ENCODE measurements around the gene TTLL5. TPM values are rescaled to one million over a fixed set of nuclear protein-coding genes. Genes with fewer than 3 reads are reported as not detected.

TTLL5 gene
- total RNA-seq, 1 experiment from 2014 or later: 35.7 TPM

DNA sequence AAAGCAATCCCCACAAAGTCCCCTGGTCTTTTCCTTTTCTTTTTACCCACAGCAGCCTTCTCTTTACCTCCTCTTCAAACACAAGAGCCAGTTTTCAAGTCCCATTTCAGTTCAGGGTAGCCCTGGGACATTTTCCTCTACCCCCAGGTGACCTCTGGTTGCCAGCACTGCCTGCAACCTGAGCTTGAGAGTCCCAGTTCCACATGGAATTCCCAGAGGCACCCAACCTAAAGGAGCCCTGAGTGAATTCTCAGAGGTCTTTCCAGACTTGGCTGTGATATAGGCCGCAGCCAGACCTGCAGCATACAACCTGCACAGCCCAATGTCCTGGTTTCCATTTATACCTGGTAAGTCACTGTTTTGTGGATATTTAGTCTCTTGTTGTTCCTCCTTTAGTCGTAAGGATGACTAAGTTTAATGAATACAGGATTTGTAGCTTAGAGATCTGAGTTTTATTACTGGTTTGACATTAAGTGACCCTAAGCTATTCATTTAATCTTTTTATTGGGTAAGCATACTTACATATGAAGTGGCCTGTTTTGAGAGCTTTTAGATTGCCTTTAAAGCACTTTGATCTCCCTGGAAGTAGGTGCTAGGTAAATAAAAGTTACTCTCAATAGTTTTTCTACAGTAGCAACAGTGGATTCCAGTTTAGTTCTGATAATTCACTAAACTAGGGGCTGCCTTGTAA lies 160.9 kb downstream of the TTLL5 start:
- Histone ChIP-seq H3K4ac (ENCODE audit: low read depth, low read length) (no peak overlapping the region), H3K79me2 (ENCODE audit: insufficient read depth, low read length) (no peaks in the 10 kb centered on the region), H4K91ac (ENCODE audit: insufficient read length, low read depth, low read length) (no peak overlapping the region), H2BK5ac (ENCODE audit: insufficient read length, low read length) (no peak overlapping the region), H2BK15ac (ENCODE audit: low read depth, low read length) (no peak overlapping the region), H4K20me1 (ENCODE audit: control insufficient read depth, insufficient read depth, insufficient read length) (no peaks in the 10 kb centered on the region), H3K23ac (ENCODE audit: insufficient read length, low read depth, low read length) (no peak overlapping the region), H2AFZ (ENCODE audit: low read length) (no peak overlapping the region), H2BK12ac (ENCODE audit: insufficient read length, low read depth, low read length) (no peak overlapping the region), H2AK5ac (ENCODE audit: insufficient read length, low read length) (no peak overlapping the region), H3K4me2 (ENCODE audit: insufficient read depth, insufficient read length, low read length) (no peak overlapping the region), H4K8ac (replicated peaks; ENCODE audit: insufficient read length, low read depth, low read length) (no peak overlapping the region), H3K27ac (ENCODE audit: insufficient read length, low read depth, low read length) (no peak overlapping the region), H3K23me2 (ENCODE audit: insufficient read length, low read depth, low read length, poor library complexity, severe bottlenecking) (no peaks in the 10 kb centered on the region), H3K14ac (ENCODE audit: insufficient read depth, low read length) (no peak overlapping the region), H3K4me1 (ENCODE audit: insufficient read depth, low read length) (no peaks in the 10 kb centered on the region), H4K5ac (ENCODE audit: insufficient read length, low read depth, low read length) (no peak overlapping the region), H2BK20ac (ENCODE audit: low read depth, low read length, poor library complexity, severe bottlenecking) (no peak overlapping the region), H3K27me3 (ENCODE audit: insufficient read depth, low read length) (no peaks in the 10 kb centered on the region), H3K79me1 (ENCODE audit: insufficient read depth, low read depth, low read length, poor library complexity, severe bottlenecking) (no peaks in the 10 kb centered on the region), H3K56ac (ENCODE audit: insufficient read length, low read depth, low read length) (no peak overlapping the region), H3K9ac (ENCODE audit: extremely low read depth, insufficient read length, low read length) (no peak overlapping the region), H2BK120ac (ENCODE audit: low read depth, low read length, poor library complexity, severe bottlenecking) (no peak overlapping the region), H3K9me3 (ENCODE audit: control insufficient read depth, low read depth, low read length) (no peaks in the 10 kb centered on the region), H3K18ac (ENCODE audit: insufficient read length, low read depth, low read length) (no peak overlapping the region), H3T11ph (ENCODE audit: low read length) (no peak overlapping the region)
- WGBS (ENCODE audit: extremely low coverage, insufficient read length, low lambda C conversion rate): no CpG with 5 or more reads among the region's 2 CpGs
- Mint-ChIP-seq H3K4me1 (no peaks in the 10 kb centered on the region), H3K4me3 (no peak overlapping the region), H3K27ac (peak overlapping the region in 1 of 3 experiments; percentile 2; a peak in 3 of 7 replicates), H3K36me3 (ENCODE audit: insufficient read depth in 1 of 3, low read depth in 3 of 3) (peaks cover 0 to 14% (median 12%) of the 10 kb centered on the region in 3 experiments; a peak in 5 of 7 replicates), H3K27me3 (ENCODE audit: low read depth) (no peaks in the 10 kb centered on the region), H3K9me3 (no peaks in the 10 kb centered on the region)
- DNase-seq: no peak
- TF ChIP-seq, protein P1, sequence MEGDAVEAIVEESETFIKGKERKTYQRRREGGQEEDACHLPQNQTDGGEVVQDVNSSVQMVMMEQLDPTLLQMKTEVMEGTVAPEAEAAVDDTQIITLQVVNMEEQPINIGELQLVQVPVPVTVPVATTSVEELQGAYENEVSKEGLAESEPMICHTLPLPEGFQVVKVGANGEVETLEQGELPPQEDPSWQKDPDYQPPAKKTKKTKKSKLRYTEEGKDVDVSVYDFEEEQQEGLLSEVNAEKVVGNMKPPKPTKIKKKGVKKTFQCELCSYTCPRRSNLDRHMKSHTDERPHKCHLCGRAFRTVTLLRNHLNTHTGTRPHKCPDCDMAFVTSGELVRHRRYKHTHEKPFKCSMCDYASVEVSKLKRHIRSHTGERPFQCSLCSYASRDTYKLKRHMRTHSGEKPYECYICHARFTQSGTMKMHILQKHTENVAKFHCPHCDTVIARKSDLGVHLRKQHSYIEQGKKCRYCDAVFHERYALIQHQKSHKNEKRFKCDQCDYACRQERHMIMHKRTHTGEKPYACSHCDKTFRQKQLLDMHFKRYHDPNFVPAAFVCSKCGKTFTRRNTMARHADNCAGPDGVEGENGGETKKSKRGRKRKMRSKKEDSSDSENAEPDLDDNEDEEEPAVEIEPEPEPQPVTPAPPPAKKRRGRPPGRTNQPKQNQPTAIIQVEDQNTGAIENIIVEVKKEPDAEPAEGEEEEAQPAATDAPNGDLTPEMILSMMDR (conservative IDR thresholded peaks at IDR 0.05): no peak
